Activated CD4-positive, alpha-beta T cell treated with anti-CD3 and anti-CD28 coated beads, Interleukin-2, amount 50 U/mL, for 16 hours (primary cell): Measurements from ENCODE around the gene DLGAP5.
A peak's percentile ranks its signal among the peaks of the same experiment; 100 is the strongest.

Experiments
- DNase-seq: peaks from one replicate; pipeline ENCODE4 v3.0.0-alpha.2; 2020

DLGAP5 gene

GRCh38 chr14:55107766-55108554 lies 83.4 kb downstream of the DLGAP5 start:
- peak; percentile 81 for DNase-seq

- DNase-seq, result no peak
Observed at GRCh38 chr14:55105991-55106390, 85.4 kb downstream of the DLGAP5 start.

GRCh38 chr14:55103971-55104954 lies 87.1 kb downstream of the DLGAP5 start:
- no peak for DNase-seq

- DNase-seq, result peak; percentile 84
Observed at GRCh38 chr14:55103005-55103640, 88.3 kb downstream of the DLGAP5 start.

GRCh38 chr14:55102141-55102621 lies 89.2 kb downstream of the DLGAP5 start:
- peak; percentile 90 for DNase-seq

GRCh38 chr14:55101698-55102097 lies 89.7 kb downstream of the DLGAP5 start:
- no peak for DNase-seq

- no peak for DNase-seq
Observed at GRCh38 chr14:55099756-55100155, 91.6 kb downstream of the DLGAP5 start.

- no peak for DNase-seq
Observed at GRCh38 chr14:55098561-55098898, 92.9 kb downstream of the DLGAP5 start.
